HEK293 (cell line): ENCODE results near the gene FRY.

Experiments
- CTCF ChIA-PET: fragments of 350-600 bp; formaldehyde crosslinking; extraction: SDS; loops from one replicate; lab custom pipeline; 2021; ENCODE audit warnings: antibody characterized with exemption; lab: Yijun Ruan, JAX
- POLR2A ChIA-PET: fragments of 300-600 bp; formaldehyde crosslinking; extraction: SDS; loops from one replicate; lab custom pipeline; 2020; ENCODE audit warnings: antibody characterized with exemption, inconsistent platforms; lab: Yijun Ruan, JAX
- H3K27ac ChIP-seq: fragments of 200-500 bp; sonication (Bioruptor generic); 2 replicates; pipeline ENCODE4 v1.5.1; 2014; ENCODE audit warnings: low read depth, low read length, control low read depth, inconsistent platforms; ENCODE audit errors: extremely low read depth
- H3K36me3 ChIP-seq, 2 experiments: fragments of 200-500 bp in 1 of 2; sonication (Bioruptor generic) in 1 of 2; 1 replicate in 1 of 2; 2 replicates in 1 of 2; pipeline ENCODE4 v1.5.1; 2014 to 2017; ENCODE audit warnings: inconsistent platforms in 2 of 2, low read length in 2 of 2; ENCODE audit not compliant: control insufficient read depth in 2 of 2, insufficient read depth in 1 of 2
- H3K4me1 ChIP-seq: fragments of 200-500 bp; sonication (Bioruptor generic); 2 replicates; pipeline ENCODE4 v1.5.1; 2014; ENCODE audit warnings: mild to moderate bottlenecking, low read length, inconsistent platforms; ENCODE audit not compliant: control insufficient read depth, insufficient read depth
- H3K4me3 ChIP-seq: 2 replicates; pipeline ENCODE4 v1.5.1; 2011; ENCODE audit warnings: low read depth, mild to moderate bottlenecking, control low read depth, low read length, moderate library complexity
- H3K9me3 ChIP-seq: fragments of 200-500 bp; sonication (Bioruptor generic); 2 replicates; pipeline ENCODE4 v1.5.1; 2014; ENCODE audit warnings: low read depth, low read length, inconsistent platforms; ENCODE audit not compliant: control insufficient read depth, insufficient read depth
- KLF16 ChIP-seq: fragments of 450-650 bp; formaldehyde crosslinking; IDR thresholded peaks from 2 replicates; pipeline ENCODE4 v1.5.1; 2017; ENCODE audit warnings: missing biosample characterization, missing genetic modification characterization
- KLF8 ChIP-seq: fragments of 450-650 bp; formaldehyde crosslinking; IDR thresholded peaks from 2 replicates; pipeline ENCODE4 v1.5.1; 2016; ENCODE audit warnings: missing biosample characterization, missing genetic modification characterization
- KLF9 ChIP-seq: fragments of 450-650 bp; formaldehyde crosslinking; IDR thresholded peaks from 2 replicates; pipeline ENCODE4 v1.5.1; 2016; ENCODE audit warnings: missing biosample characterization, missing genetic modification characterization, low read depth
- TCF7L2 ChIP-seq: IDR thresholded peaks from 2 replicates; pipeline ENCODE4 v1.6.1; 2011; ENCODE audit warnings: low read depth, mild to moderate bottlenecking, inconsistent platforms, low read length, moderate library complexity, borderline replicate concordance
- TRIM28 ChIP-seq: IDR thresholded peaks from 2 replicates; pipeline ENCODE4 v1.6.1; 2011; ENCODE audit warnings: low read length, control low read depth, borderline replicate concordance
- WT1 ChIP-seq: fragments of 450-650 bp; formaldehyde crosslinking; IDR thresholded peaks from 2 replicates; pipeline ENCODE4 v1.5.1; 2016; ENCODE audit warnings: missing biosample characterization, missing genetic modification characterization
- YY1 ChIP-seq: fragments of 450-650 bp; formaldehyde crosslinking; IDR thresholded peaks from 2 replicates; pipeline ENCODE4 v1.5.1; 2018; ENCODE audit warnings: missing biosample characterization, missing genetic modification characterization
- ZEB2 ChIP-seq: fragments of 450-650 bp; formaldehyde crosslinking; IDR thresholded peaks from 2 replicates; pipeline ENCODE4 v1.5.1; 2016; ENCODE audit warnings: missing biosample characterization, missing genetic modification characterization
- ZFP41 ChIP-seq: fragments of 450-650 bp; formaldehyde crosslinking; IDR thresholded peaks from 2 replicates; pipeline ENCODE4 v1.5.1; 2016; ENCODE audit warnings: missing biosample characterization, missing genetic modification characterization, borderline replicate concordance
- ZNF10 ChIP-seq: fragments of 450-650 bp; formaldehyde crosslinking; IDR thresholded peaks from 2 replicates; pipeline ENCODE4 v1.5.1; 2017; ENCODE audit warnings: missing biosample characterization, missing genetic modification characterization
- ZNF184 ChIP-seq: fragments of 450-650 bp; IDR thresholded peaks from 2 replicates; pipeline ENCODE4 v1.5.1; 2018; ENCODE audit warnings: missing biosample characterization, mild to moderate bottlenecking, missing genetic modification characterization
- ZNF48 ChIP-seq: fragments of 450-650 bp; formaldehyde crosslinking; IDR thresholded peaks from 2 replicates; pipeline ENCODE4 v1.5.1; 2016; ENCODE audit warnings: missing biosample characterization, missing genetic modification characterization
- ZNF561 ChIP-seq: fragments of 450-650 bp; IDR thresholded peaks from 2 replicates; pipeline ENCODE4 v1.5.1; 2018; ENCODE audit warnings: missing biosample characterization, missing genetic modification characterization, borderline replicate concordance
- ZNF585B ChIP-seq: fragments of 450-650 bp; formaldehyde crosslinking; IDR thresholded peaks from 2 replicates; pipeline ENCODE4 v1.5.1; 2016; ENCODE audit warnings: missing biosample characterization, missing genetic modification characterization
- ZNF658 ChIP-seq: fragments of 450-650 bp; formaldehyde crosslinking; IDR thresholded peaks from 2 replicates; pipeline ENCODE4; 2016; ENCODE audit warnings: missing biosample characterization, missing genetic modification characterization
- TF ChIP-seq, protein P1 (sequence below): fragments of 450-650 bp; formaldehyde crosslinking; IDR thresholded peaks from 2 replicates; pipeline ENCODE4 v1.5.1; 2016; ENCODE audit warnings: missing biosample characterization, missing genetic modification characterization
- TF ChIP-seq, protein P2 (sequence below): fragments of 450-650 bp; formaldehyde crosslinking; IDR thresholded peaks from 2 replicates; pipeline ENCODE4 v1.5.1; 2016; ENCODE audit warnings: missing biosample characterization, missing genetic modification characterization
- TF ChIP-seq, protein P3 (sequence below): fragments of 450-650 bp; formaldehyde crosslinking; IDR thresholded peaks from 2 replicates; pipeline ENCODE4 v1.5.1; 2017; ENCODE audit warnings: missing biosample characterization, missing genetic modification characterization
- TF ChIP-seq, protein P4 (sequence below): fragments of 450-650 bp; formaldehyde crosslinking; IDR thresholded peaks from 2 replicates; pipeline ENCODE4 v1.5.1; 2016; ENCODE audit warnings: missing biosample characterization, missing genetic modification characterization
- TF ChIP-seq, protein P5 (sequence below): sonication (generic); formaldehyde crosslinking; IDR thresholded peaks from 2 replicates; pipeline ENCODE4 v1.8.1; 2022; ENCODE audit warnings: mild to moderate bottlenecking, moderate library complexity, missing genetic modification reagents

The FRY gene

GRCh38 chr13:32282096-32282711, 250.6 kb downstream of the FRY start:
- H3K4me1 ChIP-seq = peaks cover 13% of the 10 kb centered on the region
- H3K9me3 ChIP-seq = no peaks in the 10 kb centered on the region
- H3K27ac ChIP-seq = no peak overlapping the region
- ChIA-PET CTCF (no interaction called here), POLR2A (no interaction called here)
- no peak overlapping the region for H3K4me3 ChIP-seq
- TF ChIP-seq ZNF658 (tag by site-specific recombination) (no peak), ZNF184 (no peak), ZNF585B (tag by site-specific recombination) (no peak), KLF16 (no peak), YY1 (tag by site-specific recombination) (no peak), WT1 (tag by site-specific recombination) (no peak), TCF7L2 (no peak), ZEB2 (tag by site-specific recombination) (no peak), KLF8 (tag by site-specific recombination) (no peak), TRIM28 (no peak), ZNF561 (tag by site-specific recombination) (no peak), ZNF48 (tag by site-specific recombination) (no peak), KLF9 (tag by site-specific recombination) (no peak), ZNF10 (tag by site-specific recombination) (no peak), ZFP41 (tag by site-specific recombination) (no peak)
- TF ChIP-seq, protein P1, sequence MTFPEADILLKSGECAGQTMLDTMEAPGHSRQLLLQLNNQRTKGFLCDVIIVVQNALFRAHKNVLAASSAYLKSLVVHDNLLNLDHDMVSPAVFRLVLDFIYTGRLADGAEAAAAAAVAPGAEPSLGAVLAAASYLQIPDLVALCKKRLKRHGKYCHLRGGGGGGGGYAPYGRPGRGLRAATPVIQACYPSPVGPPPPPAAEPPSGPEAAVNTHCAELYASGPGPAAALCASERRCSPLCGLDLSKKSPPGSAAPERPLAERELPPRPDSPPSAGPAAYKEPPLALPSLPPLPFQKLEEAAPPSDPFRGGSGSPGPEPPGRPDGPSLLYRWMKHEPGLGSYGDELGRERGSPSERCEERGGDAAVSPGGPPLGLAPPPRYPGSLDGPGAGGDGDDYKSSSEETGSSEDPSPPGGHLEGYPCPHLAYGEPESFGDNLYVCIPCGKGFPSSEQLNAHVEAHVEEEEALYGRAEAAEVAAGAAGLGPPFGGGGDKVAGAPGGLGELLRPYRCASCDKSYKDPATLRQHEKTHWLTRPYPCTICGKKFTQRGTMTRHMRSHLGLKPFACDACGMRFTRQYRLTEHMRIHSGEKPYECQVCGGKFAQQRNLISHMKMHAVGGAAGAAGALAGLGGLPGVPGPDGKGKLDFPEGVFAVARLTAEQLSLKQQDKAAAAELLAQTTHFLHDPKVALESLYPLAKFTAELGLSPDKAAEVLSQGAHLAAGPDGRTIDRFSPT = no peak
- TF ChIP-seq, protein P2, sequence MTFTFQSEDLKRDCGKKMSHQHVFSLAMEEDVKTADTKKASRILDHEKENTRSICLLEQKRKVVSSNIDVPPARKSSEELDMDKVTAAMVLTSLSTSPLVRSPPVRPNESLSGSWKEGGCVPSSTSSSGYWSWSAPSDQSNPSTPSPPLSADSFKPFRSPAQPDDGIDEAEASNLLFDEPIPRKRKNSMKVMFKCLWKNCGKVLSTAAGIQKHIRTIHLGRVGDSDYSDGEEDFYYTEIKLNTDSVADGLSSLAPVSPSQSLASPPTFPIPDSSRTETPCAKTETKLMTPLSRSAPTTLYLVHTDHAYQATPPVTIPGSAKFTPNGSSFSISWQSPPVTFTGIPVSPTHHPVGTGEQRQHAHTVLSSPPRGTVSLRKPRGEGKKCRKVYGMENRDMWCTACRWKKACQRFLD (tag by site-specific recombination) = no peak
- TF ChIP-seq, protein P3, sequence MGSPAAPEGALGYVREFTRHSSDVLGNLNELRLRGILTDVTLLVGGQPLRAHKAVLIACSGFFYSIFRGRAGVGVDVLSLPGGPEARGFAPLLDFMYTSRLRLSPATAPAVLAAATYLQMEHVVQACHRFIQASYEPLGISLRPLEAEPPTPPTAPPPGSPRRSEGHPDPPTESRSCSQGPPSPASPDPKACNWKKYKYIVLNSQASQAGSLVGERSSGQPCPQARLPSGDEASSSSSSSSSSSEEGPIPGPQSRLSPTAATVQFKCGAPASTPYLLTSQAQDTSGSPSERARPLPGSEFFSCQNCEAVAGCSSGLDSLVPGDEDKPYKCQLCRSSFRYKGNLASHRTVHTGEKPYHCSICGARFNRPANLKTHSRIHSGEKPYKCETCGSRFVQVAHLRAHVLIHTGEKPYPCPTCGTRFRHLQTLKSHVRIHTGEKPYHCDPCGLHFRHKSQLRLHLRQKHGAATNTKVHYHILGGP (tag by site-specific recombination) = no peak
- TF ChIP-seq, protein P4, sequence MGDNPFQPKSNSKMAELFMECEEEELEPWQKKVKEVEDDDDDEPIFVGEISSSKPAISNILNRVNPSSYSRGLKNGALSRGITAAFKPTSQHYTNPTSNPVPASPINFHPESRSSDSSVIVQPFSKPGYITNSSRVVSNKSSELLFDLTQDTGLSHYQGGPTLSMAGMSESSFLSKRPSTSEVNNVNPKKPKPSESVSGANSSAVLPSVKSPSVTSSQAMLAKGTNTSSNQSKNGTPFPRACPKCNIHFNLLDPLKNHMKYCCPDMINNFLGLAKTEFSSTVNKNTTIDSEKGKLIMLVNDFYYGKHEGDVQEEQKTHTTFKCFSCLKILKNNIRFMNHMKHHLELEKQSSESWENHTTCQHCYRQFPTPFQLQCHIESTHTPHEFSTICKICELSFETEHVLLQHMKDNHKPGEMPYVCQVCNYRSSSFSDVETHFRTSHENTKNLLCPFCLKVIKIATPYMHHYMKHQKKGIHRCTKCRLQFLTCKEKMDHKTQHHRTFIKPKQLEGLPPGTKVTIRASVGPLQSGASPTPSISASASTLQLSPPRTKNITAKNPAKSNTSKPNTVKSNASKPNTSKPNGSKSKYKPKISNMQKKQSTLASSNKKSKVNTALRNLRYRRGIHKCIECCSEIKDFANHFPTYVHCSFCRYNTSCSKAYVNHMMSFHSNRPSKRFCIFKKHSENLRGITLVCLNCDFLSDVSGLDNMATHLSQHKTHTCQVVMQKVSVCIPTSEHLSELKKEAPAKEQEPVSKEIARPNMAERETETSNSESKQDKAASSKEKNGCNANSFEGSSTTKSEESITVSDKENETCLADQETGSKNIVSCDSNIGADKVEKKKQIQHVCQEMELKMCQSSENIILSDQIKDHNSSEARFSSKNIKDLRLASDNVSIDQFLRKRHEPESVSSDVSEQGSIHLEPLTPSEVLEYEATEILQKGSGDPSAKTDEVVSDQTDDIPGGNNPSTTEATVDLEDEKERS (tag by site-specific recombination) = no peak
- TF ChIP-seq, protein P5, sequence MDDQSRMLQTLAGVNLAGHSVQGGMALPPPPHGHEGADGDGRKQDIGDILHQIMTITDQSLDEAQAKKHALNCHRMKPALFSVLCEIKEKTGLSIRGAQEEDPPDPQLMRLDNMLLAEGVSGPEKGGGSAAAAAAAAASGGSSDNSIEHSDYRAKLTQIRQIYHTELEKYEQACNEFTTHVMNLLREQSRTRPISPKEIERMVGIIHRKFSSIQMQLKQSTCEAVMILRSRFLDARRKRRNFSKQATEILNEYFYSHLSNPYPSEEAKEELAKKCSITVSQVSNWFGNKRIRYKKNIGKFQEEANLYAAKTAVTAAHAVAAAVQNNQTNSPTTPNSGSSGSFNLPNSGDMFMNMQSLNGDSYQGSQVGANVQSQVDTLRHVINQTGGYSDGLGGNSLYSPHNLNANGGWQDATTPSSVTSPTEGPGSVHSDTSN (CRISPR knock-in tag) = no peak
- H3K36me3 ChIP-seq = no peaks in the 10 kb centered on the region
